IPS-20b (cell line): Measurements from ENCODE around the gene LCN9.

Source experiments
- H3K27ac ChIP-seq: one replicate; pipeline ENCODE4 v1.5.1; 2013; ENCODE audit warnings: low read length
- H3K27me3 ChIP-seq: 2 replicates; pipeline ENCODE4 v1.6.1; 2013; ENCODE audit warnings: mild to moderate bottlenecking, low read length, inconsistent platforms; ENCODE audit not compliant: insufficient read depth
- H3K36me3 ChIP-seq: 2 replicates; pipeline ENCODE4 v1.6.1; 2013; ENCODE audit warnings: low read depth, mild to moderate bottlenecking, inconsistent platforms, low read length, moderate library complexity; ENCODE audit not compliant: insufficient read depth
- H3K4me1 ChIP-seq: 2 replicates; pipeline ENCODE4 v1.6.1; 2013; ENCODE audit warnings: mild to moderate bottlenecking, control low read depth, inconsistent platforms, low read length, moderate library complexity; ENCODE audit not compliant: insufficient read depth
- H3K4me3 ChIP-seq: 2 replicates; pipeline ENCODE4 v1.5.1; 2013; ENCODE audit warnings: mild to moderate bottlenecking, low read length, inconsistent platforms
- H3K9ac ChIP-seq: 2 replicates; pipeline ENCODE4 v1.6.1; 2013; ENCODE audit warnings: low read depth, mild to moderate bottlenecking, inconsistent platforms, low read length, moderate library complexity
- H3K9me3 ChIP-seq: 2 replicates; pipeline ENCODE4 v1.6.1; 2013; ENCODE audit warnings: mild to moderate bottlenecking, low read depth, low read length, inconsistent platforms; ENCODE audit not compliant: insufficient read depth

The LCN9 gene

DNA sequence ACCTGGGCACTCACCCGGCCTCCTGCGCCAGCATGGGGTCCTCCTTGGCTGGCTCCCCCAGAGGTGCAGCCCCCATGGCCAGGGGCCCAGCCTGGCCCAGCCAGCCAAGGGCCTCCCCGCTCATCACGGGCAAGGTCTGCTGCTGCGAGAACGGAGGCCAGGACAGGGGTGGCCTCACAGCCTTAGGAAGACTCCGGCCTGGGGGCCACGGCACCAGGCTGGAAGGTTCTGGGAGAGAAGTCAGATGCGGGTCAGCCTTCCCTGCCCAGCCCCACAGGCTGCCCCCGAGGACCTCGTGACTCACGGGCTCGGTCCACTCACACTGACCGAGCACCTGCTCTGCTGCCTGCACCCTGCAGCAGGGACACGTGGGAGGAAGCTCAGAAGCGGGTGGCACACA lies 31.9 kb downstream of the LCN9 start:
- H3K27ac ChIP-seq: no peak overlapping the region
- no peaks in the 10 kb centered on the region for H3K27me3 ChIP-seq
- no peak overlapping the region for H3K9ac ChIP-seq
- H3K4me3 ChIP-seq: no peak overlapping the region
- H3K4me1 ChIP-seq: no peaks in the 10 kb centered on the region
- H3K36me3 ChIP-seq: no peaks in the 10 kb centered on the region
- H3K9me3 ChIP-seq: no peaks in the 10 kb centered on the region

- no peaks in the 10 kb centered on the region for H3K4me1 ChIP-seq
- H3K27me3 ChIP-seq: no peaks in the 10 kb centered on the region
- H3K4me3 ChIP-seq: no peak overlapping the region
- H3K9me3 ChIP-seq: no peaks in the 10 kb centered on the region
- H3K27ac ChIP-seq: no peak overlapping the region
- no peak overlapping the region for H3K9ac ChIP-seq
- H3K36me3 ChIP-seq: no peaks in the 10 kb centered on the region
Measured at GRCh38 chr9:135695642-135696041, 32.5 kb downstream of the LCN9 start.

DNA sequence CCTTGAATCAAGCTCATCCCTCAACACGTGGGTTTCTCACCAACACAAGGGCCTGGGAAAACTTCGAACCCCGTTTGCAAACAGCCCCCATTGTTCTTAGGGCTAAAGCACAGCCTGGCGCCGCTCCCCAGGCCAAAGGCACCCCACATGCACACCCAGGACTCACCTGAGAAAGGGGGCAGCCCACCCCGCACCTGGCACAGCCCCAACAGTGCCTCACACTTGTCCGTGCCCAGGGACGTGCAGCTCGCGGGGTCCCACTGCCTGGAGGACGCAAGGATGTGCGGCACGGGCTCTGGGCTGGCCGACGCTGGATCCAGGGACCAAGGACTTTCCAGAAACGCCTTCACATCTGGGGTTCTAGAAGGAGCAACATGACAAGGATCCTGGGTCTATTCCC lies 33.3 kb downstream of the LCN9 start:
- Histone ChIP-seq H3K9me3 (no peaks in the 10 kb centered on the region), H3K36me3 (no peaks in the 10 kb centered on the region), H3K27ac (no peak overlapping the region), H3K4me3 (no peak overlapping the region), H3K4me1 (no peaks in the 10 kb centered on the region), H3K9ac (no peak overlapping the region), H3K27me3 (peaks cover 4% of the 10 kb centered on the region)

DNA sequence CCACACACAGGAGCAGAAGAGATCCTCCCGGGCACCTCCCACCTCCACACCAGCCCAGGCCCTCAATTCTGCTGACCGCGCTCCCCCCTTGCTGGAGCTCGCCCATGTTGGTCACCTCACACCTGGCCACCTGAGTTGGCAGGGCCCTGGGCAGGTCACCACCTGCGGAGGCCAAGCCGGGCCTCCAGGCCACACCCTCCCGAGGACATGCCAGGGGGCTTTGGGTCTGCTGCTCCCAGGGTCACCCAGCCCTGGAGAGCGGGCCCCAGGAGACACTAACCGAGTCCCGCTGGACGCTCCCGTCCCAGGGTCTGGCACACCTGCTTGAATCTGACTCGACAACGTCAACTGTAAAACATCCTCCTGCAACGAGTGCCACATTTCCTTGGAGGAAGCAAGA lies 34.1 kb downstream of the LCN9 start:
- Histone ChIP-seq H3K4me1 (no peaks in the 10 kb centered on the region), H3K36me3 (no peaks in the 10 kb centered on the region), H3K9ac (no peak overlapping the region), H3K4me3 (no peak overlapping the region), H3K27me3 (peaks cover 7% of the 10 kb centered on the region), H3K9me3 (no peaks in the 10 kb centered on the region), H3K27ac (no peak overlapping the region)

- Histone ChIP-seq H3K4me3 (no peak overlapping the region), H3K27ac (no peak overlapping the region), H3K36me3 (no peaks in the 10 kb centered on the region), H3K9ac (no peak overlapping the region), H3K4me1 (no peaks in the 10 kb centered on the region), H3K9me3 (no peaks in the 10 kb centered on the region), H3K27me3 (peaks cover 17% of the 10 kb centered on the region)
Measured at GRCh38 chr9:135698236-135698635, 35.1 kb downstream of the LCN9 start.

GRCh38 chr9:135698767-135699166 lies 35.7 kb downstream of the LCN9 start:
- H3K27me3 ChIP-seq: peaks cover 21% of the 10 kb centered on the region

GRCh38 chr9:135699440-135699839 lies 36.3 kb downstream of the LCN9 start, which contains the start of gene SOHLH1:
TSS of gene SOHLH1 (minus strand) at chr9:135699481. CDS start at chr9:135699467, 14 bp downstream.
- H3K27me3 ChIP-seq: peaks cover 21% of the 10 kb centered on the region
- no peaks in the 10 kb centered on the region for H3K36me3 ChIP-seq
- H3K4me1 ChIP-seq: no peaks in the 10 kb centered on the region
- H3K4me3 ChIP-seq: no peak within 1 kb of the TSS
- H3K27ac ChIP-seq: no peak within 1 kb of the TSS
- no peak within 1 kb of the TSS for H3K9ac ChIP-seq
- no peaks in the 10 kb centered on the region for H3K9me3 ChIP-seq

More at GRCh38 chr9:135698767-135699166, 35.7 kb downstream of the LCN9 start:
- no peaks in the 10 kb centered on the region for H3K4me1 ChIP-seq
- H3K4me3 ChIP-seq: no peak overlapping the region
- no peaks in the 10 kb centered on the region for H3K9me3 ChIP-seq
- no peak overlapping the region for H3K9ac ChIP-seq
- no peak overlapping the region for H3K27ac ChIP-seq
- no peaks in the 10 kb centered on the region for H3K36me3 ChIP-seq

GRCh38 chr9:135700525-135700924 lies 37.4 kb downstream of the LCN9 start:
- Histone ChIP-seq H3K9ac (no peak overlapping the region), H3K27ac (no peak overlapping the region), H3K4me1 (no peaks in the 10 kb centered on the region), H3K36me3 (no peaks in the 10 kb centered on the region), H3K27me3 (peaks cover 21% of the 10 kb centered on the region), H3K4me3 (no peak overlapping the region), H3K9me3 (no peaks in the 10 kb centered on the region)

DNA sequence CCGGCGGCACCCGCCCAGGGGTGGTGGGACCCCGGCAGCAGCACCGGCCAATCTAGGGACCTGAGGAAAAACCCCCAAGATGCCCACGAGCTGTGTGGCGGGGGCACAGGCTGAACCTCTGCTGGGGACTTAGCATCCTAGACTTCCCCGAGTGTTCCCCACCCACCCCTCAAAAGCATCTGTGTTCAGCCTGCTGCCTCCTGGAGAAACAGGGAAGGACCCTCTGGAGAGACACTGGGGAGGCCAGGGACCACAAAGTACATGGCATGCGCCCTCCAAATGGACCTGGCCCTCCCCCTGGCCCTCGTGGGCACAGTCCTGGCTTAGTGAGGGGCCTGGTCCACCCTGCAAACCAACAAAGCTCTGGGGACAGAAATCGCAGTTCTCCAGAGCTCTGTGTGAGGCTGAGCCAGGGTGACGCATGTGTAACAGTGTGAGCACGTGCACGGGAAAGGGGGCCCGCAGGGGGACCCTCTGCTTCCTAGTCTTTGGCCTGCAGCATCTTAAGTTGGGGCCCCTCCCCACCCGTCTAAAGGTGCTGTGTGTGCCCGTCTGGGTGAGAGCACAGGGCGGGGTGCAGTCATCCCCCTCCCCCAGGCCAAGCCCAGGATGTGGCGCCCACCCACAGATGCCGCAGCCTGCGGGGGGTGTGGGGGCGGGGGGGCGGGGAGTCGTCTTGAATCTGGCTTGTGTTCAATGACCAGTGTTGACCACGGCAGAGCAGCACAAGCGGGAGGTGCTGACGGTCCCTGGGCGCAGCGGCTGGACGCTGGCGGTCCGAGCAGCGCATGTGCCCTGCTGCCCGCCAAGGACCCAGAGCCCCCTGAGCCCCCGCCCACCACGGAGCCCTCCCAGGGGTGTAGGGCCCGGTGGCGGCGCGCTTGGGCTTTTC lies 38.2 kb downstream of the LCN9 start:
- no peaks in the 10 kb centered on the region for H3K4me1 ChIP-seq
- H3K27ac ChIP-seq: no peak overlapping the region
- H3K36me3 ChIP-seq: no peaks in the 10 kb centered on the region
- H3K9me3 ChIP-seq: no peaks in the 10 kb centered on the region
- peak overlapping the region; percentile 43; the same call in 1 of the 2 replicates for H3K4me3 ChIP-seq
- peaks cover 21% of the 10 kb centered on the region for H3K27me3 ChIP-seq
- no peak overlapping the region for H3K9ac ChIP-seq

DNA sequence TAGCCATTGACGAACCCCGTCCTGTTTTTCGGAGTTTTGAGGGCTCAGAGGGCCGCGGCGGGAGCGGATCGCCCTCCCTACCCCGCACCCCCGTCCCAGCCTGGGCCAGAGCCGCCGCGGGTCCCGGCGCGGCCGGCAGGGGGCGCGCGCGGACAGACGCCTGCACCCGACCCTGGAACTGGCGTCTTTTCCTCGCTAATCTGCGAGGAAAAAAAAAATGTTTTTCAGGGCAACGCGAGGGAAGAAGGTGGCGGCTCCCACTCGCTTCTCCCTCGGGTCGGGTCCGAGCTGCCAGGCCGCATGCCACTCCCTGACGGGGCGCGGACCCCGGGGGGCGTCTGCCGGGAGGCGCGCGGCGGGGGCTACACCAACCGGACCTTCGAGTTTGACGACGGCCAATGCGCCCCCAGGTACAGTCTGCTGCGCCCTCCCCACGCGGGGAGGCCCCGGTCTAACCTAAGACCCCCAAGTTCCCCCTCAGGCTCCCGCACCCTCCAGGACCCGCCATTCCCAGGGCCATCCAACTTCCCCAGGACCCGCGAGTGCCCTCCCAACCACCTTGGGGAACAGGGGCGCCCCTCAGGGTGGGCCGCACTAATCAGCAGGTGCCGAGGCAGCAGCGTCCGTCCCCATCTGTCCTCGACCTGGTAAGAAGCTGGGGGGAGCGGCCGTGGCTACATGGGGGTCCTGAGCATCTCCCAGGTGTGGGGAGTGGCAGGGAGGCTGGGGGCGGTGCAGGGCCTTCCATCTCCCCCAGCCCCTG lies 39.0 kb downstream of the LCN9 start, which contains the start of gene KCNT1:
TSS of gene KCNT1 (plus strand) at position 227 of the 763 bp plus-strand sequence. CDS start at position 301, 74 bp downstream.
- Histone ChIP-seq H3K4me1 (no peaks in the 10 kb centered on the region), H3K4me3 (peak within 1 kb of the TSS; percentile 43; the same call in 1 of the 2 replicates), H3K9me3 (no peaks in the 10 kb centered on the region), H3K27me3 (peaks cover 21% of the 10 kb centered on the region), H3K36me3 (no peaks in the 10 kb centered on the region), H3K27ac (no peak within 1 kb of the TSS), H3K9ac (no peak within 1 kb of the TSS)

DNA sequence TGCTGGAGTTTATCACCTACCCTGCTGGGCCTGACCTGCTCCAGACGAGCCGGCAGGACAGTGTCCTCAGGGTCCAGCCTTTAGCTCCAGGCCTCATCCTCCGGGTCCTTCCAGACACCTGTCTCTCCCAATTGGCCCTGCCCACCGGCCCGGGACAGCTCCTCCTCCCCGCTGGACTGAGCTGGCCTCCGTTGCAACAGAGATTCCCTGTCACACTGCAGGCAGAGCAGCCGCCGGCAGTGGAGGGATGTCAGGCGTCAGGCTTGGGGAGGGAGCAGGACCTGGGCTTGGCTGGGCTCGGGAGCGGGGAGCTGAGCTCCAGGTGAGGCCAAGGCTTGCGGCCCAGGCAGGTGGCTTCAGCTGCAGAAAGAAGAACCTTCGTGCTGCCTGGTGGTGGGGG lies 40.6 kb downstream of the LCN9 start:
- Histone ChIP-seq H3K9ac (no peak overlapping the region), H3K4me3 (no peak overlapping the region), H3K27me3 (peaks cover 21% of the 10 kb centered on the region), H3K36me3 (no peaks in the 10 kb centered on the region), H3K27ac (no peak overlapping the region), H3K9me3 (no peaks in the 10 kb centered on the region), H3K4me1 (no peaks in the 10 kb centered on the region)
